ENCODE measurements around the gene HNRNPUL1.

DNA sequence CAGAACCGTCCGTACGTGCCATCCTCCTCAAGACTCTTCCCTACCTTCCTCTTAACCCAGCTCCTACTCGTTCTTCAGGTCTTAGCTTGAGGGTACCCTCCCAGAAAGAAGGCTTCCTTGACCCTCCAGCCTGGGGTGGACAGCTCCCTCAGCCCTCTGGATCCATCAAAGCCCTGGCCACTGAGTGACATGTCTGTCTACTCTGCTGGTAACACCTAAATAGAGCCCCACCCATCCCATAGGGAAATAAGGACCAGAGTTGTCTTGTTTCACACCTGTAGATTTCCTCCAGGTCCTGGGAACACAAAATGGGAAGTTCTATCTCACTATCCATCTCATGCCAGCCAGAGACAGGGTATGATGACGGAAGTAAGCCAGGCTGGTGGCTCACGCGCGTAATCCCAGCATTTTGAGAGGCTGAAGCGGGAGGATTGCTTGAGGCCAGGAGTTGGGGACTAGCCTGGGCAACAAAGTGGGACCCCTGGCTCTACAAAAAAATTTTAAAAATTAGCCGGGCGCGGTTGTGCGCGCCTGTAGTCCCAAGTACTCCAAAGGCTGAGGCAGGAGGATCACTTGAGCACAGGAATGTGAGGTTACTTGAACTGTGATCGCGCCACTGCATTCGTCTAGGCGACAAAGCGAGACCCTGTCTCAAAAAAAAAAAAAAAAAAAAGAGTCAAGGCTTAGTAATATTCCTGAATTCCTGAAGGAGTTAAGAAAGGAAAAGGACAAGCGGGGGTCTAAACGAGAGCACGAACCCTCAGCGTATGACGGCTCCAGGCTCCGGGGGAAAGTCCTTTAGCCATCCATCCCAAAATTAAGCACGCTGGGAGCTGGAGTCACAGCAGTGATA, 45.2 kb downstream of the HNRNPUL1 start:
- no peak for TF ChIP-seq EZH2 (IDR thresholded peaks at IDR 0.05; ENCODE audit: insufficient read depth, poor library complexity, severe bottlenecking)
- TF ChIP-seq EZH2phosphoT487 (IDR thresholded peaks at IDR 0.05; ENCODE audit: insufficient read depth, low read depth) = no peak
